ENCODE measurements around the gene GPRIN1. TPM values are rescaled to one million over a fixed set of nuclear protein-coding genes. Genes with fewer than 3 reads are reported as not detected.

GPRIN1 gene
- total RNA-seq: 3.7 TPM in 2 replicates

DNA sequence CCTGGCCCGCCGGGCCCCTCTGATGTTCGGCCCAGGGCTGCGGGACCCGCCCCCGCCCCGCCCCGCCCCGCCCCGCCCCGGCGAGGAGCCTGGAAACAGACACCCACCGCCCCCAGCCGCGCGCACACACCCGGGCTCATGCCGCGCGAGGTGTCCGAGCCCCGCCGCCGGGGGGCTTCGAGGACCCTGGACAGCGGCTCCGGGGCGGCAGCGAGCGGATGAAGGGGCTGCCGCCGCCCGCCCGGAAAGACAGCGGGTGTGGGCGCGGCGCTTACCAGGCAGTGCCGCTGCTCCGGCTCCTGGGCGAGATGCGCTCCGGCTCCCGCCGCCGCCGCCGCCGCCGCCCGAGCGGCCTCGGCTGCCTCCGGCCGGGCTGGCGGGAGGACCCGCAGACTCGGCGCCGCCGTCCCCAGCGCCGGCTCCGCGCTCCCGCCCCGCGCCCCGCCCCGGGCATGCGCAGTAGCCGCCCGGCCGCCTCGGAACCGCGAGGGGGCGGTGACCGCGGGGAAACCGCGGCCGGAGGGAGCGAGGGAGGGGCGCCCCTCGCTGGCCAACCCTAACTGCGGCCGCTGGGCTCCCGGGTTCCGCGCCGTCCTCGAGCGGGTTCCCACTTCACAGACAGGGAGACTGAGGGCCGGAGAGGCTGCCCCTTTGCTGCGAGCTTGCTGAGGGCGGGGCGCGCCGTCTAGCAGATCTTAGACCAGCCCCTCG lies at the start of gene GPRIN1:
GPRIN1 (minus strand) TSS at position 433 of the 711 bp plus-strand sequence. CDS start 10,322 bp downstream, outside the sequence.
- DNase-seq: peak; percentile 93
- Mint-ChIP-seq H3K27me3 (peaks cover 38% of the 10 kb centered on the region), H3K4me3 (peak within 1 kb of the TSS; percentile 88), H3K36me3 (ENCODE audit: low read depth) (no peaks in the 10 kb centered on the region), H3K27ac (peak within 1 kb of the TSS; percentile 84), H3K9me3 (no peaks in the 10 kb centered on the region), H3K4me1 (peaks cover 14% of the 10 kb centered on the region)
- intact Hi-C loops (cut with micrococcal nuclease): loop anchor here (5.0 kb wide), 1 partner anchor 73 kb away; the partner anchor contains the start of gene RNF44

DNA sequence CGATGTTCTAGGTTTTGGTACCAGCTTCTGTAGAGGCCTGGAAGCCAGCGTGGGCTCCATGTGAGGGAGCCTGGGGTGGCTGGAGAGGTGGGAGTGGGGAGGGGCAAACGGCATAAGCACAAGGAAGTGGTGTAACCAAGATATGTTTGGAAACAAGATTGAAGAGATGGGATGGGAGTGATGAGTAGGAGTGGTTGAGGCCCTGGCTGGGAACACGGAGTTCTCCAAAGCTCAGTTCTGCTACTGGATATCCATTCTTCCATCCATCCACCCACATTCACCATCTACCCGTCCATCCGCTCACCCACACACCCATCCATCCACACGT lies 49.5 kb upstream of the GPRIN1 start:
- intact Hi-C loops (cut with micrococcal nuclease): loop anchor here (2.0 to 10.0 kb wide), 2 partner anchors 155 to 299 kb away; partner anchors contain the start of gene UNC5A
- Mint-ChIP-seq H3K27ac (no peak overlapping the region), H3K36me3 (ENCODE audit: low read depth) (peaks cover 11% of the 10 kb centered on the region), H3K4me3 (peak overlapping the region; percentile 11), H3K27me3 (peaks cover 8% of the 10 kb centered on the region), H3K4me1 (peaks cover 28% of the 10 kb centered on the region), H3K9me3 (no peaks in the 10 kb centered on the region)
- no peak for DNase-seq

- intact Hi-C loops (cut with micrococcal nuclease): loop anchor here (1.0 to 10.0 kb wide), 3 partner anchors 156 to 453 kb away; partner anchors contain the start of gene UNC5A
- H3K9me3 Mint-ChIP-seq: no peaks in the 10 kb centered on the region
- peak; percentile 87 for DNase-seq
- peaks cover 4% of the 10 kb centered on the region for H3K27me3 Mint-ChIP-seq
- H3K4me1 Mint-ChIP-seq: peaks cover 30% of the 10 kb centered on the region
- peaks cover 13% of the 10 kb centered on the region for H3K36me3 Mint-ChIP-seq (ENCODE audit: low read depth)
- peak overlapping the region; percentile 77 for H3K4me3 Mint-ChIP-seq
- H3K27ac Mint-ChIP-seq: peak overlapping the region; percentile 75
These were observed 49.0 kb upstream of the GPRIN1 start for GRCh38 chr5:176658817-176659511.

- Mint-ChIP-seq H3K9me3 (peaks cover 4% of the 10 kb centered on the region), H3K4me3 (peak overlapping the region; percentile 77), H3K27ac (no peak overlapping the region), H3K4me1 (peaks cover 38% of the 10 kb centered on the region), H3K27me3 (peaks cover 4% of the 10 kb centered on the region), H3K36me3 (ENCODE audit: low read depth) (peaks cover 20% of the 10 kb centered on the region)
- intact Hi-C loops (cut with micrococcal nuclease): loop anchor here (1.0 to 10.0 kb wide), 3 partner anchors 157 to 454 kb away; partner anchors contain the start of gene UNC5A
- peak; percentile 90 for DNase-seq
These were observed 48.1 kb upstream of the GPRIN1 start for GRCh38 chr5:176658007-176658599.

GRCh38 chr5:176656467-176656990 lies 46.6 kb upstream of the GPRIN1 start:
- Mint-ChIP-seq H3K4me1 (peaks cover 47% of the 10 kb centered on the region), H3K9me3 (peaks cover 4% of the 10 kb centered on the region), H3K27me3 (peaks cover 4% of the 10 kb centered on the region), H3K4me3 (no peak overlapping the region), H3K36me3 (ENCODE audit: low read depth) (peaks cover 31% of the 10 kb centered on the region), H3K27ac (no peak overlapping the region)
- intact Hi-C loops (cut with micrococcal nuclease): loop anchor here (10.0 kb wide), 1 partner anchor 158 kb away; the partner anchor contains the start of gene UNC5A
- no peak for DNase-seq

- H3K27me3 Mint-ChIP-seq: peaks cover 4% of the 10 kb centered on the region
- peaks cover 34% of the 10 kb centered on the region for H3K36me3 Mint-ChIP-seq (ENCODE audit: low read depth)
- DNase-seq: no peak
- H3K4me3 Mint-ChIP-seq: no peak overlapping the region
- H3K27ac Mint-ChIP-seq: peak overlapping the region; percentile 9
- H3K4me1 Mint-ChIP-seq: peaks cover 53% of the 10 kb centered on the region
- peaks cover 4% of the 10 kb centered on the region for H3K9me3 Mint-ChIP-seq
- intact Hi-C loops (cut with micrococcal nuclease): loop anchor here (10.0 kb wide), 1 partner anchor 160 kb away; the partner anchor contains the start of gene UNC5A
These were observed 44.9 kb upstream of the GPRIN1 start for GRCh38 chr5:176654856-176655255.

- peak overlapping the region; percentile 79 for H3K27ac Mint-ChIP-seq
- peaks cover 3% of the 10 kb centered on the region for H3K27me3 Mint-ChIP-seq
- H3K36me3 Mint-ChIP-seq (ENCODE audit: low read depth): peaks cover 38% of the 10 kb centered on the region
- DNase-seq: peak; percentile 77
- peaks cover 4% of the 10 kb centered on the region for H3K9me3 Mint-ChIP-seq
- H3K4me3 Mint-ChIP-seq: peak overlapping the region; percentile 44
- intact Hi-C loops (cut with micrococcal nuclease): loop anchor here (10.0 kb wide), 1 partner anchor 161 kb away; the partner anchor contains the start of gene UNC5A
- H3K4me1 Mint-ChIP-seq: peaks cover 53% of the 10 kb centered on the region
These were observed 43.7 kb upstream of the GPRIN1 start for GRCh38 chr5:176653401-176654385.

DNA sequence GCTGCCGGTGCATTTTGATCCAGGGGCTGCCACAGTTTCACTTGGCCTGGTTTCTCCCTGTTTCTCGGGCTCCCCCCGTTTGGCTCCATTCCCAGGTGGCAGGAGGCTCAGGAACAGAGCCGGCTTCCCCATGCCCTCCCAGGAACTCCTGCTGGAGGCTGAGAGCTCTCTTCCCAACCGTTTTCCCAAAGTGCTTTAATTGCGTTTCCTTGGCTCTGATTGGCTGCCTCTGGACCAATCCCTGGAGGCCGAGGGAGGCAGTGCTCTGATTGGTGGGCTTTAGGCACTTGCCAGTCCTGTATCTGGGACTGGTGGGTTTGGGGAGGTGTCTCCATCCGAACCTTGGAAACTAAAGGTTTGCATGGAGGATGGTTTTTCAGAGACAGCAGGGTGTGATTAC lies 42.2 kb upstream of the GPRIN1 start:
- Mint-ChIP-seq H3K4me1 (peaks cover 49% of the 10 kb centered on the region), H3K4me3 (no peak overlapping the region), H3K27ac (no peak overlapping the region), H3K9me3 (peaks cover 4% of the 10 kb centered on the region), H3K27me3 (peaks cover 3% of the 10 kb centered on the region), H3K36me3 (ENCODE audit: low read depth) (peaks cover 36% of the 10 kb centered on the region)
- intact Hi-C loops (cut with micrococcal nuclease): loop anchor here (10.0 kb wide), 1 partner anchor 163 kb away; the partner anchor contains the start of gene UNC5A
- no peak for DNase-seq

DNA sequence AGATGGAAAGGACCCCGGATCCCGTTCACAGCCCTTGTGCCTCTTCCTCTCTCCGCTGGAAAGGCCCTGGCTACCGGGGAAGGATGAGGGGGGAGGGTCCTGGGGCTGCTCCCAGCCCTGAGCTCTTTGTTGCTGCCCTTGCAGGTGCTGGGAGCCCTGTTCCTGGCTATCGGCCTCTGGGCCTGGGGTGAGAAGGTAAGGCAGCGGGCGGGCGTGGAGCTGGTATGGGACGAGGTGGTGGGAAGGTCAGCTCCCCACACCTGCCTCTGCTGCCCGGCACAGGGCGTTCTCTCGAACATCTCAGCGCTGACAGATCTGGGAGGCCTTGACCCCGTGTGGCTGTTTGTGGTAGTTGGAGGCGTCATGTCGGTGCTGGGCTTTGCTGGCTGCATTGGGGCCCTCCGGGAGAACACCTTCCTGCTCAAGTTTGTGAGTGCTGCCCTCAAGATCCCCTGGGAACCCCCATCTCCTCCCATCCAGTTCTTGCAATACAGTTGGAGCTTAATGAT lies 41.6 kb upstream of the GPRIN1 start:
- peaks cover 3% of the 10 kb centered on the region for H3K27me3 Mint-ChIP-seq
- no peak overlapping the region for H3K27ac Mint-ChIP-seq
- DNase-seq: no peak
- no peak overlapping the region for H3K4me3 Mint-ChIP-seq
- peaks cover 4% of the 10 kb centered on the region for H3K9me3 Mint-ChIP-seq
- H3K36me3 Mint-ChIP-seq (ENCODE audit: low read depth): peaks cover 36% of the 10 kb centered on the region
- peaks cover 52% of the 10 kb centered on the region for H3K4me1 Mint-ChIP-seq
- intact Hi-C loops (cut with micrococcal nuclease): loop anchor here (10.0 kb wide), 1 partner anchor 163 kb away; the partner anchor contains the start of gene UNC5A

GRCh38 chr5:176650354-176650884 lies 40.5 kb upstream of the GPRIN1 start:
- Mint-ChIP-seq H3K36me3 (ENCODE audit: low read depth) (peaks cover 30% of the 10 kb centered on the region), H3K9me3 (peaks cover 4% of the 10 kb centered on the region), H3K4me3 (peak overlapping the region; percentile 8), H3K4me1 (peaks cover 58% of the 10 kb centered on the region), H3K27me3 (peaks cover 3% of the 10 kb centered on the region), H3K27ac (peak overlapping the region; percentile 1)
- DNase-seq: no peak
- intact Hi-C loops (cut with micrococcal nuclease): loop anchor here (10.0 kb wide), 1 partner anchor 164 kb away; the partner anchor contains the start of gene UNC5A

DNA sequence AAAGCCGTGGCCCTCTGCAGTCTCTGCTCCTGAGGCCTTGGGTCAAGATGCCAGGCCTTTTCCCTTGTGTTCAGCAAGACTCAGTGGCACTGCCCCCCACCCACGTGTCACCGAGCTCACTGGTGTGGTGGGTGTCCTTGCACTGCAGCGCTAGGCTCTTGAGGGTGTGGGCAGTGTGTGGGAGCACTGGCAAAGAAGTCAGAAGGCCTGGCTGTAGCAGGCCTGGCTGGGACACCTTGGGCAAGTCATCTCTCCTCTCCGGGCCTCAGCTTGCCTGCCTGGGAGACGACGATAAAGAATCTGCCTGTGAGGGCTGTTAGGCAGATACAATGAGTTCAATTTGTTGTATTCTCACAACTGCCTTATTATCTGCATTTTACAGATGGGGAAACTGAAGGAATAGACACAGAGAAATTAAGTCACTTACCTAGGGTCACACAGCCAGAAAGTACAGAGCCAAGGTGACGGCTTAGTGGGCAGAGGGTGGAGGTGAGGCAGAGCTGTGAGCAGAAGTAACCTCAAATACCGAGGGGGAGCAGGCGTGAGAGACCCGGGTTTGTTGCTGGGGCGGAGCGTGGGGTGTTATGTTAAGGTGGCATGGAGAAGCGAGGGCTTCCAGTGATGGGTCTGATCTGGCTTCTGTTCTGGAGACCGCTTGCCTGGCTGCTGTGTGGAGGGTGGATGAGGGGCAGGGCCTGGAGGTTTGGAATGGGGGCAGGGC lies 38.7 kb upstream of the GPRIN1 start:
- H3K36me3 Mint-ChIP-seq (ENCODE audit: low read depth): peaks cover 24% of the 10 kb centered on the region
- peak; percentile 70 for DNase-seq
- peaks cover 50% of the 10 kb centered on the region for H3K4me1 Mint-ChIP-seq
- H3K27ac Mint-ChIP-seq: peak overlapping the region; percentile 63
- peaks cover 3% of the 10 kb centered on the region for H3K27me3 Mint-ChIP-seq
- intact Hi-C loops (cut with micrococcal nuclease): loop anchor here (5.0 kb wide), 1 partner anchor 359 kb away; the partner anchor contains the start of gene UIMC1
- peak overlapping the region; percentile 91 for H3K4me3 Mint-ChIP-seq
- H3K9me3 Mint-ChIP-seq: peaks cover 4% of the 10 kb centered on the region
